GM23338 (cell line): ENCODE measurements around the gene PDCD4. TPM values are rescaled to one million over a fixed set of nuclear protein-coding genes. Genes with fewer than 3 reads are reported as not detected.

Experiments used
- ATAC-seq: fragments of 200-7000 bp; cut with Tn5 transposase; 3 replicates; pipeline ENCODE4 v1.9.1; 2020
- DNase-seq: peaks from one replicate; pipeline ENCODE4 v3.0.0-alpha.2; 2015; ENCODE audit warnings: low spot score
- H2AFZ ChIP-seq: fragments of 200-600 bp; sonication (generic); 2 replicates; pipeline ENCODE4 v1.8.0; 2016; ENCODE audit warnings: antibody characterized with exemption, mild to moderate bottlenecking, moderate library complexity
- H3F3A ChIP-seq: fragments of 200-600 bp; sonication (generic); replicated peaks from 2 replicates; pipeline ENCODE4 v1.8.0; 2017; ENCODE audit warnings: antibody characterized with exemption, mixed run types, low read depth
- H3K27ac ChIP-seq: fragments of 200-600 bp; sonication (generic); 2 replicates; pipeline ENCODE4 v1.6.1; 2016; ENCODE audit warnings: low read depth
- H3K27me3 ChIP-seq: fragments of 200-600 bp; sonication (generic); 2 replicates; pipeline ENCODE4 v1.8.0; 2016; ENCODE audit warnings: mild to moderate bottlenecking, mixed run types, moderate library complexity; ENCODE audit not compliant: insufficient read depth
- H3K36me3 ChIP-seq: fragments of 200-600 bp; sonication (generic); 2 replicates; pipeline ENCODE4 v1.8.0; 2016; ENCODE audit warnings: mild to moderate bottlenecking; ENCODE audit not compliant: insufficient read depth
- H3K4me1 ChIP-seq: fragments of 200-600 bp; sonication (generic); 2 replicates; pipeline ENCODE4 v1.8.0; 2016; ENCODE audit warnings: mild to moderate bottlenecking, moderate library complexity; ENCODE audit not compliant: insufficient read depth
- H3K4me2 ChIP-seq: fragments of 200-600 bp; sonication (generic); 2 replicates; pipeline ENCODE4 v1.7.1; 2017; ENCODE audit warnings: mixed run types
- H3K4me3 ChIP-seq: fragments of 200-600 bp; sonication (generic); 2 replicates; pipeline ENCODE4 v1.6.1; 2016; ENCODE audit warnings: mixed run types
- H3K79me2 ChIP-seq: fragments of 200-600 bp; sonication (generic); replicated peaks from 2 replicates; pipeline ENCODE4 v1.8.0; 2017; ENCODE audit warnings: mild to moderate bottlenecking; ENCODE audit not compliant: insufficient read depth
- H3K9me2 ChIP-seq: fragments of 200-600 bp; sonication (generic); 2 replicates; pipeline ENCODE4 v1.8.0; 2017; ENCODE audit not compliant: insufficient read depth
- H4K20me1 ChIP-seq: fragments of 200-600 bp; sonication (generic); replicated peaks from 2 replicates; pipeline ENCODE4 v1.8.0; 2017; ENCODE audit warnings: mild to moderate bottlenecking; ENCODE audit not compliant: insufficient read depth
- H3K27ac Mint-ChIP-seq: 2 replicates; pipeline ENCODE4 v1.8.0; 2020; ENCODE audit warnings: inconsistent platforms, mild to moderate bottlenecking, moderate library complexity, mixed read lengths
- H3K27me3 Mint-ChIP-seq: 3 replicates; pipeline ENCODE4 v1.8.0; 2022; ENCODE audit warnings: low read depth, mild to moderate bottlenecking, moderate library complexity, mixed read lengths, inconsistent platforms; ENCODE audit not compliant: insufficient read depth, poor library complexity
- H3K36me3 Mint-ChIP-seq: 3 replicates; pipeline ENCODE4 v1.8.0; 2021; ENCODE audit warnings: low read depth, mild to moderate bottlenecking, inconsistent platforms, moderate library complexity, mixed read lengths
- H3K4me1 Mint-ChIP-seq: 3 replicates; pipeline ENCODE4 v1.8.0; 2020; ENCODE audit warnings: mild to moderate bottlenecking, inconsistent platforms, mixed read lengths
- H3K4me3 Mint-ChIP-seq: 3 replicates; pipeline ENCODE4 v1.8.0; 2021; ENCODE audit warnings: moderate library complexity, mild to moderate bottlenecking, inconsistent platforms, mixed read lengths
- H3K9me3 Mint-ChIP-seq: 3 replicates; pipeline ENCODE4 v1.8.0; 2020; ENCODE audit warnings: moderate library complexity, mild to moderate bottlenecking, inconsistent platforms, mixed read lengths
- CREB1 ChIP-seq: fragments of 250-450 bp; sonication (Bioruptor Pico); IDR thresholded peaks from 2 replicates; pipeline ENCODE4 v1.5.0; 2020; ENCODE audit warnings: low read depth, mild to moderate bottlenecking, moderate library complexity
- CTCF ChIP-seq, 2 experiments: fragments of 200-600 bp in 1 of 2; sonication (generic) in 1 of 2; conservative IDR thresholded peaks; 2 replicates each; pipeline versions ENCODE4 v1.5.1 to v1.6.1; 2016 to 2017; ENCODE audit warnings: antibody characterized with exemption in 2 of 2, low read depth in 2 of 2, mild to moderate bottlenecking in 2 of 2, moderate library complexity in 1 of 2
- EZH2 ChIP-seq: fragments of 200-600 bp; sonication (generic); IDR thresholded peaks from one replicate; pipeline ENCODE4 v1.8.0; 2017; ENCODE audit warnings: antibody characterized with exemption, mild to moderate bottlenecking, low read depth; ENCODE audit not compliant: unreplicated experiment
- EZH2phosphoT487 ChIP-seq: fragments of 200-600 bp; sonication (generic); IDR thresholded peaks from one replicate; pipeline ENCODE4 v1.8.1; 2018; ENCODE audit warnings: antibody characterized with exemption; ENCODE audit not compliant: unreplicated experiment
- JUNB ChIP-seq: IDR thresholded peaks from one replicate; pipeline ENCODE4 v1.6.1; 2016; ENCODE audit warnings: antibody characterized with exemption; ENCODE audit not compliant: unreplicated experiment
- NANOG ChIP-seq: IDR thresholded peaks from 2 replicates; pipeline ENCODE4 v1.6.1; 2016; ENCODE audit warnings: antibody characterized with exemption, borderline replicate concordance
- POLR2AphosphoS5 ChIP-seq: IDR thresholded peaks from 2 replicates; pipeline ENCODE4 v1.6.1; 2016; ENCODE audit warnings: antibody characterized with exemption, low read depth
- REST ChIP-seq: IDR thresholded peaks from one replicate; pipeline ENCODE4 v1.6.1; 2018; ENCODE audit warnings: antibody characterized with exemption; ENCODE audit not compliant: unreplicated experiment
- STAT1 ChIP-seq: IDR thresholded peaks from one replicate; pipeline ENCODE4 v1.6.1; 2016; ENCODE audit warnings: antibody characterized with exemption; ENCODE audit not compliant: unreplicated experiment
- ZNF114 ChIP-seq: fragments of 250-450 bp; sonication (Bioruptor Pico); IDR thresholded peaks from 2 replicates; pipeline ENCODE4 v1.5.0; 2020; ENCODE audit warnings: mild to moderate bottlenecking, moderate library complexity
- ZNF331 ChIP-seq: fragments of 250-450 bp; sonication (Bioruptor Pico); IDR thresholded peaks from 2 replicates; pipeline ENCODE4 v1.5.0; 2020; ENCODE audit warnings: low read depth, mild to moderate bottlenecking, moderate library complexity
- polyA plus RNA-seq: library from polyadenylated mRNA; unstranded; fragments of >200 nt; fragmentation: Nextera tagmentation; extraction: Ambion mirVana; gene quantifications from 2 replicates; pipeline ENCODE4 v1.2.1, GENCODE V29; 2016
- total RNA-seq: library from RNA; depleted of rRNA; stranded (reverse); fragments of >200 nt; shearing (Covaris generic); gene quantifications from 2 replicates; pipeline ENCODE4 v1.2.3, GENCODE V29; 2014
- TF ChIP-seq, protein P1 (sequence below): IDR thresholded peaks from 2 replicates; pipeline ENCODE4 v1.6.1; 2016; ENCODE audit warnings: antibody characterized with exemption
- TF ChIP-seq, protein P2 (sequence below): fragments of 250-450 bp; sonication (Bioruptor Pico); IDR thresholded peaks from 2 replicates; pipeline ENCODE4 v1.5.0; 2020; ENCODE audit warnings: mild to moderate bottlenecking, moderate library complexity

PDCD4 gene
- total and polyA plus RNA-seq, 2 experiments from 2014 or later: 10.1 to 18.0 TPM

DNA sequence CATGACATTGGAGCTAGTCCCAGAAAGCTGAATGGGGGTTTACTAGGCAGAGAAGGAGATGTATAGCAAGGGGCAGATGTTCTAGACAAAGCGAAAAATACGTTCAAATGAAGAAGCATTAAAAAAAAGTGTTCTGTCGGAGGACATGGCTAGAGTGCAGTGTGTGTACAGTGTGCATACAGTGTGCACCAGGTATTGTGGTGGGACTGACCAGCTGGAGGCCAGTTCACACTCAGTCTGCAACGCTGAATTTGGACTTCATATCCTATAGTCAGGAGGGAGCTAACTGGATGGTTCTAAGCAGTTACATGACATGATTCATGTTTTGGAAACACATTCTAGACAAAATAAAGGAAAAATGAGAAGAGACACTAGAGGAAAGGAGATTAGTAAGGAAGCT lies 38.4 kb downstream of the PDCD4 start:
- no peak overlapping the region for H3K27ac Mint-ChIP-seq
- H3K9me2 ChIP-seq: no peaks in the 10 kb centered on the region
- no peaks in the 10 kb centered on the region for H3K79me2 ChIP-seq
- H2AFZ ChIP-seq: no peak overlapping the region
- no peak overlapping the region for H3K4me2 ChIP-seq
- DNase-seq: no peak
- peaks cover 4% of the 10 kb centered on the region; the same call in 2 of the 3 replicates for H3K36me3 Mint-ChIP-seq
- H3K4me1 ChIP-seq: peaks cover 8% of the 10 kb centered on the region; the same call in 1 of the 2 replicates
- H3K27ac ChIP-seq: no peak overlapping the region
- no peak overlapping the region for H3K4me3 Mint-ChIP-seq
- no peaks in the 10 kb centered on the region for H3K27me3 ChIP-seq
- H3K4me1 Mint-ChIP-seq: peaks cover 16% of the 10 kb centered on the region
- no peak for ATAC-seq
- H3K36me3 ChIP-seq: no peaks in the 10 kb centered on the region
- no peaks in the 10 kb centered on the region for H4K20me1 ChIP-seq
- H3F3A ChIP-seq: no peaks in the 10 kb centered on the region
- TF ChIP-seq CTCF (conservative IDR thresholded peaks at IDR 0.05; ENCODE audit: low read depth in 2 of 2) (no peak), CREB1 (CRISPR knock-in tag) (no peak), STAT1 (no peak), ZNF331 (CRISPR knock-in tag) (no peak), EZH2 (no peak), JUNB (no peak), EZH2phosphoT487 (no peak), POLR2AphosphoS5 (no peak), REST (no peak), ZNF114 (no peak), NANOG (no peak)
- TF ChIP-seq, protein P1, sequence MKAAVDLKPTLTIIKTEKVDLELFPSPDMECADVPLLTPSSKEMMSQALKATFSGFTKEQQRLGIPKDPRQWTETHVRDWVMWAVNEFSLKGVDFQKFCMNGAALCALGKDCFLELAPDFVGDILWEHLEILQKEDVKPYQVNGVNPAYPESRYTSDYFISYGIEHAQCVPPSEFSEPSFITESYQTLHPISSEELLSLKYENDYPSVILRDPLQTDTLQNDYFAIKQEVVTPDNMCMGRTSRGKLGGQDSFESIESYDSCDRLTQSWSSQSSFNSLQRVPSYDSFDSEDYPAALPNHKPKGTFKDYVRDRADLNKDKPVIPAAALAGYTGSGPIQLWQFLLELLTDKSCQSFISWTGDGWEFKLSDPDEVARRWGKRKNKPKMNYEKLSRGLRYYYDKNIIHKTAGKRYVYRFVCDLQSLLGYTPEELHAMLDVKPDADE: no peak
- TF ChIP-seq, protein P2, sequence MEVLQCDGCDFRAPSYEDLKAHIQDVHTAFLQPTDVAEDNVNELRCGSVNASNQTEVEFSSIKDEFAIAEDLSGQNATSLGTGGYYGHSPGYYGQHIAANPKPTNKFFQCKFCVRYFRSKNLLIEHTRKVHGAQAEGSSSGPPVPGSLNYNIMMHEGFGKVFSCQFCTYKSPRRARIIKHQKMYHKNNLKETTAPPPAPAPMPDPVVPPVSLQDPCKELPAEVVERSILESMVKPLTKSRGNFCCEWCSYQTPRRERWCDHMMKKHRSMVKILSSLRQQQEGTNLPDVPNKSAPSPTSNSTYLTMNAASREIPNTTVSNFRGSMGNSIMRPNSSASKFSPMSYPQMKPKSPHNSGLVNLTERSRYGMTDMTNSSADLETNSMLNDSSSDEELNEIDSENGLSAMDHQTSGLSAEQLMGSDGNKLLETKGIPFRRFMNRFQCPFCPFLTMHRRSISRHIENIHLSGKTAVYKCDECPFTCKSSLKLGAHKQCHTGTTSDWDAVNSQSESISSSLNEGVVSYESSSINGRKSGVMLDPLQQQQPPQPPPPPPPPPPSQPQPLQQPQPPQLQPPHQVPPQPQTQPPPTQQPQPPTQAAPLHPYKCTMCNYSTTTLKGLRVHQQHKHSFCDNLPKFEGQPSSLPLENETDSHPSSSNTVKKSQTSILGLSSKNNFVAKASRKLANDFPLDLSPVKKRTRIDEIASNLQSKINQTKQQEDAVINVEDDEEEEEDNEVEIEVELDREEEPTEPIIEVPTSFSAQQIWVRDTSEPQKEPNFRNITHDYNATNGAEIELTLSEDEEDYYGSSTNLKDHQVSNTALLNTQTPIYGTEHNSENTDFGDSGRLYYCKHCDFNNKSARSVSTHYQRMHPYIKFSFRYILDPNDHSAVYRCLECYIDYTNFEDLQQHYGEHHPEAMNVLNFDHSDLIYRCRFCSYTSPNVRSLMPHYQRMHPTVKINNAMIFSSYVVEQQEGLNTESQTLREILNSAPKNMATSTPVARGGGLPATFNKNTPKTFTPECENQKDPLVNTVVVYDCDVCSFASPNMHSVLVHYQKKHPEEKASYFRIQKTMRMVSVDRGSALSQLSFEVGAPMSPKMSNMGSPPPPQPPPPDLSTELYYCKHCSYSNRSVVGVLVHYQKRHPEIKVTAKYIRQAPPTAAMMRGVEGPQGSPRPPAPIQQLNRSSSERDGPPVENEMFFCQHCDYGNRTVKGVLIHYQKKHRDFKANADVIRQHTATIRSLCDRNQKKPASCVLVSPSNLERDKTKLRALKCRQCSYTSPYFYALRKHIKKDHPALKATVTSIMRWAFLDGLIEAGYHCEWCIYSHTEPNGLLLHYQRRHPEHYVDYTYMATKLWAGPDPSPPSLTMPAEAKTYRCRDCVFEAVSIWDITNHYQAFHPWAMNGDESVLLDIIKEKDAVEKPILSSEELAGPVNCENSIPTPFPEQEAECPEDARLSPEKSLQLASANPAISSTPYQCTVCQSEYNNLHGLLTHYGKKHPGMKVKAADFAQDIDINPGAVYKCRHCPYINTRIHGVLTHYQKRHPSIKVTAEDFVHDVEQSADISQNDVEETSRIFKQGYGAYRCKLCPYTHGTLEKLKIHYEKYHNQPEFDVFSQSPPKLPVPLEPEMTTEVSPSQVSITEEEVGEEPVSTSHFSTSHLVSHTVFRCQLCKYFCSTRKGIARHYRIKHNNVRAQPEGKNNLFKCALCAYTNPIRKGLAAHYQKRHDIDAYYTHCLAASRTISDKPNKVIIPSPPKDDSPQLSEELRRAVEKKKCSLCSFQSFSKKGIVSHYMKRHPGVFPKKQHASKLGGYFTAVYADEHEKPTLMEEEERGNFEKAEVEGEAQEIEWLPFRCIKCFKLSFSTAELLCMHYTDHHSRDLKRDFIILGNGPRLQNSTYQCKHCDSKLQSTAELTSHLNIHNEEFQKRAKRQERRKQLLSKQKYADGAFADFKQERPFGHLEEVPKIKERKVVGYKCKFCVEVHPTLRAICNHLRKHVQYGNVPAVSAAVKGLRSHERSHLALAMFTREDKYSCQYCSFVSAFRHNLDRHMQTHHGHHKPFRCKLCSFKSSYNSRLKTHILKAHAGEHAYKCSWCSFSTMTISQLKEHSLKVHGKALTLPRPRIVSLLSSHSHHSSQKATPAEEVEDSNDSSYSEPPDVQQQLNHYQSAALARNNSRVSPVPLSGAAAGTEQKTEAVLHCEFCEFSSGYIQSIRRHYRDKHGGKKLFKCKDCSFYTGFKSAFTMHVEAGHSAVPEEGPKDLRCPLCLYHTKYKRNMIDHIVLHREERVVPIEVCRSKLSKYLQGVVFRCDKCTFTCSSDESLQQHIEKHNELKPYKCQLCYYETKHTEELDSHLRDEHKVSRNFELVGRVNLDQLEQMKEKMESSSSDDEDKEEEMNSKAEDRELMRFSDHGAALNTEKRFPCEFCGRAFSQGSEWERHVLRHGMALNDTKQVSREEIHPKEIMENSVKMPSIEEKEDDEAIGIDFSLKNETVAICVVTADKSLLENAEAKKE (CRISPR knock-in tag): no peak
- H3K27me3 Mint-ChIP-seq: peaks cover 1% of the 10 kb centered on the region
- H3K9me3 Mint-ChIP-seq: no peaks in the 10 kb centered on the region
- no peak overlapping the region for H3K4me3 ChIP-seq
